Karpas-422 (cell line): ENCODE data around the gene C9. TPM values are rescaled to one million over a fixed set of nuclear protein-coding genes. Genes with fewer than 3 reads are reported as not detected.

Source experiments
- DNase-seq: peaks from one replicate; pipeline ENCODE4 v3.0.0-alpha.2; 2015
- H2AFZ ChIP-seq: fragments of 200-600 bp; sonication (generic); 2 replicates; pipeline ENCODE4 v1.6.1; 2014; ENCODE audit warnings: antibody characterized with exemption, low read length, mixed read lengths
- H3K27ac ChIP-seq: fragments of 200-600 bp; sonication (generic); 2 replicates; pipeline ENCODE4 v1.5.1; 2014; ENCODE audit warnings: mild to moderate bottlenecking, low read length, moderate library complexity
- H3K27me3 ChIP-seq: fragments of 200-600 bp; sonication (generic); 2 replicates; pipeline ENCODE4 v1.6.1; 2014; ENCODE audit warnings: low read length, mixed read lengths
- H3K36me3 ChIP-seq: fragments of 200-600 bp; sonication (generic); 2 replicates; pipeline ENCODE4 v1.6.1; 2014; ENCODE audit warnings: low read length, mixed read lengths; ENCODE audit not compliant: insufficient read depth
- H3K4me1 ChIP-seq: fragments of 200-600 bp; sonication (generic); 2 replicates; pipeline ENCODE4 v1.6.1; 2014; ENCODE audit warnings: mild to moderate bottlenecking, low read length, mixed read lengths
- H3K4me2 ChIP-seq: fragments of 200-600 bp; sonication (generic); 2 replicates; pipeline ENCODE4 v1.6.1; 2014; ENCODE audit warnings: low read length, low read depth, mild to moderate bottlenecking; ENCODE audit not compliant: poor library complexity, severe bottlenecking
- H3K4me3 ChIP-seq: fragments of 200-600 bp; sonication (generic); 2 replicates; pipeline ENCODE4 v1.5.1; 2014; ENCODE audit warnings: mild to moderate bottlenecking, antibody characterized with exemption, low read length, mixed read lengths
- H3K79me2 ChIP-seq: fragments of 200-600 bp; sonication (generic); 2 replicates; pipeline ENCODE4 v1.6.1; 2014; ENCODE audit warnings: mild to moderate bottlenecking, low read length, mixed read lengths
- H3K9ac ChIP-seq: fragments of 200-600 bp; sonication (generic); 2 replicates; pipeline ENCODE4 v1.6.0; 2014; ENCODE audit warnings: low read length
- H3K9me2 ChIP-seq: fragments of 200-600 bp; sonication (generic), shearing (Covaris generic); replicated peaks from 2 replicates; pipeline ENCODE4 v1.6.0; 2014; ENCODE audit warnings: mild to moderate bottlenecking, low read length, moderate library complexity; ENCODE audit not compliant: insufficient read depth
- H3K9me3 ChIP-seq: fragments of 300-700, 200-600 bp; sonication (generic); 2 replicates; pipeline ENCODE4 v1.6.1; 2014; ENCODE audit warnings: low read length, mixed read lengths
- H4K20me1 ChIP-seq: fragments of 200-600 bp; sonication (generic); 2 replicates; pipeline ENCODE4 v1.6.1; 2014; ENCODE audit warnings: mild to moderate bottlenecking, antibody characterized with exemption, low read length, low read depth; ENCODE audit not compliant: insufficient read depth
- total RNA-seq: library from RNA; depleted of rRNA; stranded (reverse); fragments of >200 nt; shearing (Covaris generic); gene quantifications from 2 replicates; pipeline ENCODE4 v1.2.3, GENCODE V29; 2014; ENCODE audit warnings: low replicate concordance

Gene C9
- total RNA-seq, 1 experiment from 2014 or later: not detected

DNA sequence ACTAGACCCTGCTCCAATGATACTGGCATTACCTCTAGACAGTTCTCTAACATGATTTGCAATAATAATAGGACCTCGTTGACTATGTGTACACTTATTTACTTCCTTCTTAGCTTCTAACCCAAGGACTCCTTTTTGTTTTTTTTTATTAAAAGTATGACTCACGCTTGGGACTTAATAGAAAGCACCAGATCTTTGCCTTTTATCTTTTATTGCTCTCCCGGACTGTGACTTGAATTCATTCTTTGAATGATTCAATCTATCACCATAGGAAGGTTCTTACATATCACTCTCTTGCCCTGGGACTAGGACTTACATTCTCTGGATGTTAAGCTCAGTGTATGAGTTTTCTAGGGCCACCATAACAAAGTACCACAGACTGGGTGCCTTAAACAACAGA is 9.0 kb downstream of the C9 start:
- no peak for DNase-seq
- no peak overlapping the region for H2AFZ ChIP-seq
- H3K9me2 ChIP-seq: no peaks in the 10 kb centered on the region
- no peak overlapping the region for H3K9ac ChIP-seq
- no peak overlapping the region for H3K4me3 ChIP-seq
- H3K79me2 ChIP-seq: no peaks in the 10 kb centered on the region
- no peaks in the 10 kb centered on the region for H4K20me1 ChIP-seq
- no peaks in the 10 kb centered on the region for H3K36me3 ChIP-seq
- no peaks in the 10 kb centered on the region for H3K4me1 ChIP-seq
- H3K27me3 ChIP-seq: no peaks in the 10 kb centered on the region
- no peaks in the 10 kb centered on the region for H3K9me3 ChIP-seq
- H3K27ac ChIP-seq: no peak overlapping the region
- no peak overlapping the region for H3K4me2 ChIP-seq

DNA sequence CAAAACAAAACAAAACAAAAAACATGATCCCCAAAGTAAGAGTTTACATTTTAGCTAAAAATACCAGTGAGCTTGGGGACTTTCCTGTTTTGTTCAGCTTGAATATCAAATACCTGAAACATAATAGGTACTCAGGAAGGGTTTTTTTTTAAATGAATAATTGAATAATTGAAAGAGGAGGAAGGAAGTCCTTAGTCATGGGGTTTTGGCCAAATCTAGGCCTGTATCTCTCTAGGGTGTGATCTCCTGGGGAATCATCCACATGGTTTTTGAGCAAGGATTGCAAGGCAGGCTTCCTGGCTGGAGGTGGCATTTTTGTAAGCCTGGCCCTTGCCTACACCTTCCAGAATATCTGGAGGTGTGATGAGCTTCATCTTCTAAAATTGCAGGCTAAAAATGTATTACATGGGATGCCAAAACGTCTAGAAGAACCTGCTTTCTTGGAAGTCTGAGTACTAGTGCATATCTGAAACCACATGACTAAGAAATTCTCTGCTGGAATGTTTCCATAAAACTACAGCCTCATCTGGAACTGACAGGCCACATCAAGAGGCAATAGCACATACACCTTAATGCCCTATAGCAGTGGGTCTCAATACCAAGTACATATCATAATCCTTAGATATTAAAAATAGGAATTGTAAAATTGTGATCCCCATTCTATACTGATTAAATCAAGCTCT is 10.4 kb downstream of the C9 start:
- Histone ChIP-seq H3K9me2 (no peaks in the 10 kb centered on the region), H3K27me3 (no peaks in the 10 kb centered on the region), H3K9me3 (no peaks in the 10 kb centered on the region), H3K4me2 (no peak overlapping the region), H3K79me2 (no peaks in the 10 kb centered on the region), H3K9ac (no peak overlapping the region), H3K27ac (no peak overlapping the region), H3K36me3 (no peaks in the 10 kb centered on the region), H3K4me3 (no peak overlapping the region), H4K20me1 (no peaks in the 10 kb centered on the region), H3K4me1 (no peaks in the 10 kb centered on the region), H2AFZ (no peak overlapping the region)
- DNase-seq: no peak

DNA sequence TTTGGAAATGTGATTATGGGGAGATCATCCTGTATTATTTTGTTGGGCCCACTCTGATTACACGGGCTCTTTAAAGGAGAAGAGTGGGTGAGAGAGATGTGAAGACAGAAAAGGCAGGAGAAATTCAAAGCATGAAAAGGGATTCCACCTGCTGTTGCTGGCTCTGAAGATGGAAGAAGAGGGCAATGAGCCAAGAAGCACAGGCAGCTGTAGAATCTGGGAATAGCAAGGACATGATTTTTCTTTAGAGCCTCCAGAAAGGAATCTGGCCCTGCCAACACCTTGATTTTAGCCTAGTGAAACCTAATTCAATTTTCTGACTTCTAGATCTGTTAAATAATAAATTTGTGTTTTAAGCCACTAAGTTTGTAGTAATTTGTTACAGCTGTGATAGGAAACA is 11.3 kb downstream of the C9 start:
- Histone ChIP-seq H3K4me1 (no peaks in the 10 kb centered on the region), H3K27me3 (no peaks in the 10 kb centered on the region), H3K36me3 (no peaks in the 10 kb centered on the region), H3K27ac (no peak overlapping the region), H3K4me2 (no peak overlapping the region), H3K9ac (no peak overlapping the region), H4K20me1 (no peaks in the 10 kb centered on the region), H2AFZ (no peak overlapping the region), H3K4me3 (no peak overlapping the region), H3K9me3 (no peaks in the 10 kb centered on the region), H3K9me2 (no peaks in the 10 kb centered on the region), H3K79me2 (no peaks in the 10 kb centered on the region)
- no peak for DNase-seq

DNA sequence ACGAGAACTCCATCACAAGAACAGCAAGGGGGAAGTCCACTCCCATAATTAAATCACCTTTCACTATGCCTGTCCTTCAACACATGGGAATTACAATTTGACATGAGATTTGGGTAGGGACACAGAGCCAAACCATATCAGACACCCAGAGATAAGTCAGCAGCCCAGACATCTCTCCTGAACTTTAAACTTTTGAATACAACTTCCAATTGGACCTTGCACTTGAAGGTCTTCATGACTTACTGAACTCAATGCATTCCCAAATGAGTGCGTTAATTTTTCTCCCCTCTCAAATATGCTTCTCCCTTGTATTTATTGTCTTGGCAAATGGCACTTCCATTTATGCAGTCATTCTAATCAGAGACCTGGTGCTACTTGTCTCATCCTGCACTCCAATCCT is 12.1 kb downstream of the C9 start:
- Histone ChIP-seq H4K20me1 (no peaks in the 10 kb centered on the region), H3K9me3 (no peaks in the 10 kb centered on the region), H3K4me3 (no peak overlapping the region), H3K79me2 (no peaks in the 10 kb centered on the region), H2AFZ (no peak overlapping the region), H3K27me3 (no peaks in the 10 kb centered on the region), H3K27ac (no peak overlapping the region), H3K9ac (no peak overlapping the region), H3K4me2 (no peak overlapping the region), H3K36me3 (no peaks in the 10 kb centered on the region), H3K9me2 (no peaks in the 10 kb centered on the region), H3K4me1 (no peaks in the 10 kb centered on the region)
- DNase-seq: no peak

DNA sequence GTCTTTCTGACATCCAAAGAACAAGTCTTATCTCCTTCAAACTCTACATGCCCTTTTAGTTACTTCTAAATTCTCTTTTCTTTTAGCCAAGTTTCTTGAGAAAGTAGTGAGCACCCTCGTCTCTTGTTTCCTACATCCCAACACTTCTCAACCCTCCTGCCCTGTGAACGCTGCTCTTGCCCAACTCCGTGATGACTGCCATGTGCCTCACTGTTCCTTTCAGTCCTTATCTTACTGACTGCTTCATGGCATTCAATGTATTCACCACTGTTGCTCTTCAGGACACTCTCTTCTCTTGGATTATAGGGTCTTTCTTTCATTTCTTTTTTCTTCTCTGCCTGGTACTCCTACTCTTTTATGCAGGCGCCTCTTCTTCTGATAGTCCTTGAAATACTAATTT is 14.8 kb downstream of the C9 start:
- Histone ChIP-seq H3K4me2 (no peak overlapping the region), H3K4me3 (no peak overlapping the region), H3K9me3 (no peaks in the 10 kb centered on the region), H2AFZ (no peak overlapping the region), H3K27me3 (no peaks in the 10 kb centered on the region), H3K27ac (no peak overlapping the region), H3K9me2 (no peaks in the 10 kb centered on the region), H3K9ac (no peak overlapping the region), H4K20me1 (no peaks in the 10 kb centered on the region), H3K36me3 (no peaks in the 10 kb centered on the region), H3K4me1 (no peaks in the 10 kb centered on the region), H3K79me2 (no peaks in the 10 kb centered on the region)
- no peak for DNase-seq

DNA sequence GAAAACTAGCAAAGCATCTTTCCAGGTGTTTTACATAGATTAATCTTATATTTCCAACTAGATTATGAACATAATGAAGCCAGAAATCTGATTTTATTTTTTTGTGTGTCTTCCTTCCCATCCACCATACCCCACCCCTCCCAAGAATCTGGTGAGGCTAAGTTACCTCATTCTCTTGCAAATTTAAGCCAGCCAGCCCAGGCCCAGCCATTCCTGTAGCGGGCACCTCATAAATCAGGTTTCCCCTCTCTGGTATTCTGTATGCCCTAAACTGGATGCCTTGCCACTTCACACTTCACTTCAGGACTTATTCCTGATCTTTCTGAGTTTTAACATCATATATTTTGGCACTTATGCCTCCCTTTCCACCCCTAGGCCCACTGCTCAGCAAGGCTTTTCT is 21.8 kb downstream of the C9 start:
- no peak overlapping the region for H3K27ac ChIP-seq
- H3K4me3 ChIP-seq: no peak overlapping the region
- H3K4me2 ChIP-seq: no peak overlapping the region
- H4K20me1 ChIP-seq: no peaks in the 10 kb centered on the region
- no peaks in the 10 kb centered on the region for H3K4me1 ChIP-seq
- no peaks in the 10 kb centered on the region for H3K79me2 ChIP-seq
- no peak overlapping the region for H2AFZ ChIP-seq
- no peaks in the 10 kb centered on the region for H3K9me2 ChIP-seq
- no peak overlapping the region for H3K9ac ChIP-seq
- no peak for DNase-seq
- H3K36me3 ChIP-seq: no peaks in the 10 kb centered on the region
- no peaks in the 10 kb centered on the region for H3K9me3 ChIP-seq
- H3K27me3 ChIP-seq: no peaks in the 10 kb centered on the region

DNA sequence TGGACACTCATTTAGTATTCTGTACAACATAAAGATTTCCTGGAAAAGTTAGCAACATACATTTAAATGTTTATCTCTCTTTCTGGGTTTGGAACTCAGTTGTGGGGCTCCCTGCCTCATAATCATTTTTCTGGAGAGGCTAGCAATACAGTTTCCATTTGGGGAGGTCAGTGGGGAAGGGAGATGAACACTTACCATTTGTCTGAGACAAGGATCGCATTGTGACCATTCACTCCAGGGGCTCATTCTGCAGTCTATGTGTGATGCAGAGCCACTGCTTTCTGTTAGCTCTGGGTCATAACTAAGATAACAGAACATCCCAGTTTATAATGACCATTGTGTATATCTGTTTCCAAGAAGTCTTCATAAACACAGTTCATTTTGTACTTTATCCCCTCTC is 22.4 kb downstream of the C9 start:
- no peaks in the 10 kb centered on the region for H3K9me2 ChIP-seq
- no peaks in the 10 kb centered on the region for H4K20me1 ChIP-seq
- DNase-seq: no peak
- no peaks in the 10 kb centered on the region for H3K9me3 ChIP-seq
- H3K79me2 ChIP-seq: no peaks in the 10 kb centered on the region
- H3K4me1 ChIP-seq: no peaks in the 10 kb centered on the region
- no peak overlapping the region for H3K27ac ChIP-seq
- no peak overlapping the region for H2AFZ ChIP-seq
- no peaks in the 10 kb centered on the region for H3K36me3 ChIP-seq
- no peak overlapping the region for H3K9ac ChIP-seq
- H3K4me3 ChIP-seq: no peak overlapping the region
- H3K27me3 ChIP-seq: no peaks in the 10 kb centered on the region
- no peak overlapping the region for H3K4me2 ChIP-seq

DNA sequence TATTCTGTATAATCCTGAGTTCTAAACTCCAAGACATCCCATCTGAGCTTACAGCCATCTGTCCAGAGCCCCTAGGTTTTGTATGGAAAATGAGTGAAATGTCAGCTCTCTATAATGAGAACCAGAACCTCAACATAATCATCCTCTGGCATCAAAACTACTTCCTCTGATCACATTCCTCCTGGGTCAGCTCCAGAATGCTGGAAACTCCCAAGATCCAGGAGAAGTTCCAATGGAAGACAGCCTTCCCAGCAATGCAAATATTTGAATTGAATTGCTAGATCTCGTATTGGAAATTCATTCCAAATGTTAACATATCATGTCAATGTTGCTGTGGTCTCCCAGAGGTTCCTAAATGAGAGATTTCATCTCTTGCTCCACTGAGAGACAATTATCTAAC is 23.8 kb downstream of the C9 start:
- no peak overlapping the region for H3K27ac ChIP-seq
- H4K20me1 ChIP-seq: no peaks in the 10 kb centered on the region
- H3K4me2 ChIP-seq: no peak overlapping the region
- H3K79me2 ChIP-seq: no peaks in the 10 kb centered on the region
- H3K4me3 ChIP-seq: no peak overlapping the region
- H3K4me1 ChIP-seq: no peaks in the 10 kb centered on the region
- no peaks in the 10 kb centered on the region for H3K9me3 ChIP-seq
- no peaks in the 10 kb centered on the region for H3K36me3 ChIP-seq
- no peak for DNase-seq
- no peaks in the 10 kb centered on the region for H3K9me2 ChIP-seq
- no peak overlapping the region for H3K9ac ChIP-seq
- no peaks in the 10 kb centered on the region for H3K27me3 ChIP-seq
- no peak overlapping the region for H2AFZ ChIP-seq
